H9 (cell line): ENCODE data around the gene BCAS4. TPM values are rescaled to one million over a fixed set of nuclear protein-coding genes. Genes with fewer than 3 reads are reported as not detected.

Experiments used
- DNase-seq: peaks from one replicate; pipeline ENCODE4 v3.0.0-alpha.2; 2017
- H2AFZ ChIP-seq: one replicate; pipeline ENCODE4 v1.6.1; 2013; ENCODE audit warnings: mild to moderate bottlenecking, low read length, control low read depth, moderate library complexity
- H2AK5ac ChIP-seq: 2 replicates; pipeline ENCODE4 v1.6.1; 2013; ENCODE audit warnings: low read length, control low read depth, mixed read lengths; ENCODE audit not compliant: insufficient read length
- H2BK120ac ChIP-seq: one replicate; pipeline ENCODE4 v1.6.1; 2013; ENCODE audit warnings: low read depth, mild to moderate bottlenecking, low read length, control low read depth, inconsistent platforms; ENCODE audit not compliant: poor library complexity, severe bottlenecking
- H2BK12ac ChIP-seq: 2 replicates; pipeline ENCODE4 v1.6.1; 2013; ENCODE audit warnings: low read length, control low read depth, mixed read lengths, low read depth; ENCODE audit not compliant: insufficient read length
- H2BK15ac ChIP-seq: 2 replicates; pipeline ENCODE4 v1.6.1; 2013; ENCODE audit warnings: low read depth, low read length, control low read depth
- H2BK20ac ChIP-seq: one replicate; pipeline ENCODE4 v1.6.1; 2013; ENCODE audit warnings: low read depth, mild to moderate bottlenecking, low read length, control low read depth, inconsistent platforms; ENCODE audit not compliant: poor library complexity, severe bottlenecking
- H2BK5ac ChIP-seq: 2 replicates; pipeline ENCODE4 v1.6.1; 2013; ENCODE audit warnings: low read length, control low read depth, mixed read lengths; ENCODE audit not compliant: insufficient read length
- H3K14ac ChIP-seq: 2 replicates; pipeline ENCODE4 v1.6.1; 2013; ENCODE audit warnings: low read length, control low read depth; ENCODE audit not compliant: insufficient read depth
- H3K18ac ChIP-seq: 2 replicates; pipeline ENCODE4 v1.6.1; 2013; ENCODE audit warnings: low read depth, mild to moderate bottlenecking, mixed read lengths, low read length, control low read depth; ENCODE audit not compliant: insufficient read length
- H3K23ac ChIP-seq: 2 replicates; pipeline ENCODE4 v1.6.1; 2013; ENCODE audit warnings: low read length, control low read depth, mixed read lengths, low read depth; ENCODE audit not compliant: insufficient read length
- H3K23me2 ChIP-seq: 2 replicates; pipeline ENCODE4 v1.6.1; 2013; ENCODE audit warnings: low read depth, mild to moderate bottlenecking, mixed read lengths, low read length, control low read depth; ENCODE audit not compliant: insufficient read length, poor library complexity, severe bottlenecking
- H3K27ac ChIP-seq: 2 replicates; pipeline ENCODE4 v1.5.1; 2013; ENCODE audit warnings: low read length, control low read depth, mixed read lengths, low read depth; ENCODE audit not compliant: insufficient read length
- H3K27me3 ChIP-seq: 2 replicates; pipeline ENCODE4 v1.6.1; 2013; ENCODE audit warnings: low read length, control low read depth, inconsistent platforms; ENCODE audit not compliant: insufficient read depth
- H3K4ac ChIP-seq: 2 replicates; pipeline ENCODE4 v1.6.1; 2013; ENCODE audit warnings: low read depth, mild to moderate bottlenecking, control low read depth, inconsistent platforms, low read length, moderate library complexity
- H3K4me1 ChIP-seq: 2 replicates; pipeline ENCODE4 v1.6.1; 2013; ENCODE audit warnings: low read length, control low read depth, inconsistent platforms; ENCODE audit not compliant: insufficient read depth
- H3K4me2 ChIP-seq: 2 replicates; pipeline ENCODE4 v1.6.1; 2013; ENCODE audit warnings: low read length, control low read depth, mixed read lengths; ENCODE audit not compliant: insufficient read length, insufficient read depth
- H3K56ac ChIP-seq: 2 replicates; pipeline ENCODE4 v1.6.1; 2013; ENCODE audit warnings: low read depth, mild to moderate bottlenecking, mixed read lengths, low read length, control low read depth; ENCODE audit not compliant: insufficient read length
- H3K79me1 ChIP-seq: 2 replicates; pipeline ENCODE4 v1.6.1; 2013; ENCODE audit warnings: low read depth, mild to moderate bottlenecking, moderate library complexity, low read length, control low read depth, inconsistent platforms; ENCODE audit not compliant: insufficient read depth, poor library complexity, severe bottlenecking
- H3K79me2 ChIP-seq: 2 replicates; pipeline ENCODE4 v1.6.1; 2013; ENCODE audit warnings: low read length, control low read depth, inconsistent platforms; ENCODE audit not compliant: insufficient read depth
- H3K9ac ChIP-seq: 2 replicates; pipeline ENCODE4 v1.6.1; 2013; ENCODE audit warnings: low read length, control low read depth, mixed read lengths; ENCODE audit not compliant: insufficient read length; ENCODE audit errors: extremely low read depth
- H3K9me3 ChIP-seq: one replicate; pipeline ENCODE4 v1.6.1; 2013; ENCODE audit warnings: low read depth, low read length, inconsistent platforms; ENCODE audit not compliant: control insufficient read depth
- H3T11ph ChIP-seq: one replicate; pipeline ENCODE4 v1.6.1; 2013; ENCODE audit warnings: mild to moderate bottlenecking, low read length, control low read depth, inconsistent platforms
- H4K20me1 ChIP-seq: one replicate; pipeline ENCODE4 v1.6.1; 2013; ENCODE audit not compliant: control insufficient read depth, insufficient read length, insufficient read depth
- H4K5ac ChIP-seq: 2 replicates; pipeline ENCODE4 v1.6.1; 2013; ENCODE audit warnings: low read depth, mild to moderate bottlenecking, mixed read lengths, low read length, control low read depth; ENCODE audit not compliant: insufficient read length
- H4K8ac ChIP-seq: replicated peaks from 2 replicates; pipeline ENCODE4 v1.6.1; 2013; ENCODE audit warnings: low read length, control low read depth, mixed read lengths, low read depth; ENCODE audit not compliant: insufficient read length
- H4K91ac ChIP-seq: 2 replicates; pipeline ENCODE4 v1.6.1; 2013; ENCODE audit warnings: low read depth, mild to moderate bottlenecking, moderate library complexity, mixed read lengths, low read length, control low read depth; ENCODE audit not compliant: insufficient read length
- H3K27ac Mint-ChIP-seq, 3 experiments: 2 replicates in 2 of 3; 3 replicates in 1 of 3; pipeline ENCODE4 v1.8.0; 2020 to 2021; ENCODE audit warnings: mixed read lengths in 3 of 3, mild to moderate bottlenecking in 1 of 3, moderate library complexity in 1 of 3
- H3K27me3 Mint-ChIP-seq: 2 replicates; pipeline ENCODE4 v1.8.0; 2021; ENCODE audit warnings: low read depth, mild to moderate bottlenecking, moderate library complexity, mixed read lengths
- H3K36me3 Mint-ChIP-seq, 3 experiments: 2 replicates in 2 of 3; 3 replicates in 1 of 3; pipeline ENCODE4 v1.8.0; 2020 to 2021; ENCODE audit warnings: low read depth in 3 of 3, mixed read lengths in 3 of 3; ENCODE audit not compliant: insufficient read depth in 1 of 3
- H3K4me1 Mint-ChIP-seq, 2 experiments: 2 replicates each; pipeline ENCODE4 v1.8.0; 2020; ENCODE audit warnings: mixed read lengths in 2 of 2
- H3K4me3 Mint-ChIP-seq, 2 experiments: 2 replicates in 1 of 2; 3 replicates in 1 of 2; pipeline ENCODE4 v1.8.0; 2020 to 2021; ENCODE audit warnings: mild to moderate bottlenecking in 2 of 2, mixed read lengths in 2 of 2, moderate library complexity in 1 of 2
- H3K9me3 Mint-ChIP-seq, 2 experiments: 2 replicates in 1 of 2; 3 replicates in 1 of 2; pipeline ENCODE4 v1.8.0; 2020; ENCODE audit warnings: mild to moderate bottlenecking in 2 of 2, mixed read lengths in 2 of 2, moderate library complexity in 1 of 2
- CTCF ChIP-seq: fragments of 200-600 bp; sonication (generic); conservative IDR thresholded peaks from 3 replicates; pipeline ENCODE4 v1.8.0; 2021; ENCODE audit warnings: antibody characterized with exemption, mild to moderate bottlenecking
- WGBS: extraction: QIAGEN DNeasy Blood & Tissue Kit; methylation state at CpG from one replicate; pipeline ENCODE4 v1.1.7; 2013; ENCODE audit warnings: missing lambda C conversion rate, low lambda C conversion rate, mixed read lengths; ENCODE audit not compliant: insufficient read length; ENCODE audit errors: extremely low coverage; 5-methylcytosine and 5-hydroxymethylcytosine counted together
- total RNA-seq: library from RNA; stranded (reverse); gene quantifications from 2 replicates; pipeline ENCODE4 v1.2.1, GENCODE V29; 2021

Gene BCAS4
- total RNA-seq, 1 experiment from 2014 or later, result 16.9 TPM

GRCh38 chr20:50754420-50754819, 40.4 kb upstream of the BCAS4 start:
- no peaks in the 10 kb centered on the region; a peak in 1 of 5 replicates for H3K9me3 Mint-ChIP-seq
- Histone ChIP-seq H2BK5ac (no peak overlapping the region), H3K79me1 (no peaks in the 10 kb centered on the region), H2AFZ (no peak overlapping the region), H2BK20ac (no peak overlapping the region), H3K27me3 (no peaks in the 10 kb centered on the region), H3K79me2 (no peaks in the 10 kb centered on the region), H3K4me1 (no peaks in the 10 kb centered on the region), H2BK15ac (no peak overlapping the region), H2BK12ac (no peak overlapping the region), H3K27ac (no peak overlapping the region), H3K4me2 (no peak overlapping the region), H4K5ac (no peak overlapping the region), H3K56ac (no peak overlapping the region), H4K91ac (no peak overlapping the region), H4K20me1 (no peaks in the 10 kb centered on the region), H3K23me2 (no peaks in the 10 kb centered on the region), H3K23ac (no peak overlapping the region), H3K4ac (no peak overlapping the region), H3K14ac (no peak overlapping the region), H3K9ac (no peak overlapping the region), H2BK120ac (no peak overlapping the region), H2AK5ac (no peak overlapping the region), H4K8ac (no peak overlapping the region), H3K9me3 (no peaks in the 10 kb centered on the region), H3T11ph (no peak overlapping the region), H3K18ac (no peak overlapping the region)
- H3K27me3 Mint-ChIP-seq, result no peaks in the 10 kb centered on the region
- whole genome bisulfite sequencing, result no CpG with 5 or more reads among the region's 4 CpGs
- 0 out of 4 replicates have a peak, but pooled peaks cover 0 to 2% of the 10 kb centered on the region in 2 experiments for H3K4me1 Mint-ChIP-seq
- DNase-seq, result no peak
- H3K27ac Mint-ChIP-seq, result no peak overlapping the region
- no peak for TF ChIP-seq CTCF
- H3K4me3 Mint-ChIP-seq, result no peak overlapping the region
- H3K36me3 Mint-ChIP-seq, result peaks cover 7 to 24% (median 15%) of the 10 kb centered on the region in 3 experiments; a peak in 6 of 7 replicates
